ENCODE data around the gene FAM174C.

Gene FAM174C

DNA sequence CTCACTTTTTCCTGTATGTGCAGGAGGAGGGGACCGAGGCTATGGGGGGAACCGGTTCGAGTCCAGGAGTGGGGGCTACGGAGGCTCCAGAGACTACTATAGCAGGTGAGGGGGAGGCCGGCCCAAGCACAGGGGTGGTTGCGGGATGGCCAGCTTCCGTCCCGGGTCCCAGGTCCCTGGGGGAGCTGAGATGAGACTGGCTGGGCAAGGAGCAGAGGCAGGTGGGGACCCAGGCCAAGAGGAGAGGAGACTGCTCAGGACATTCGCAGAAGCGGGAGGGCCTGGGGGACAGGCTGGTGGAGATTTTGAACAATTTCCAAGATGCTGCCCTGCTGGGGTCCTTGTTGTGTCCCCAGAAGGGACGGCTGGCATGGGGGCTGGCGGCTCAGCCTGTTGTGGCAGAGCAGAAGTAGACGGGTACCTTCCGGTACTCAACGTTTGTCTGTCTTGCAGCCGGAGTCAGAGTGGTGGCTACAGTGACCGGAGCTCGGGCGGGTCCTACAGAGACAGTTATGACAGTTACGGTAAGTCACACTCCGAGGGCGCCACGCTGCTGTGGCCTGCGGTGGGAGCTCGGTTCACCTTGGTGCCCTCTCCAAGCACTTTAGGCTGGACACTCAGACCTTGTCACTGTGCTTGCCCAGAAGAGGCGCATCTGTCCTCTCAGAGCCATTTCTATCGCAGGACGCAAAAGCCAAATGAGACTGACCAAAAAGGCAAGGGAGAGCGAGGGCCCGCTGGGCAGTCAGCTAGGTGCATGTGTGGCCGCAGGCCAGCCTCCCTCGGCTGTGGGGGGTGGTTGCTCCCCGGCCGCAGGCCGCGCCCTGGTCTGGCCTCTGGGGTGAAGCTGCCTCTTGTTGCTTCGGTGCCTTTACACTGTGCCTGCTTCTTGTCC, 3.6 kb upstream of the FAM174C start:
- DNase-seq (ENCODE audit: extremely low read depth in 1 of 2, low read depth in 1 of 2): no peak

- DNase-seq (ENCODE audit: extremely low read depth in 1 of 2, low read depth in 1 of 2): no peak
These were observed 2.7 kb upstream of the FAM174C start for GRCh38 chr19:1272423-1273262.

DNA sequence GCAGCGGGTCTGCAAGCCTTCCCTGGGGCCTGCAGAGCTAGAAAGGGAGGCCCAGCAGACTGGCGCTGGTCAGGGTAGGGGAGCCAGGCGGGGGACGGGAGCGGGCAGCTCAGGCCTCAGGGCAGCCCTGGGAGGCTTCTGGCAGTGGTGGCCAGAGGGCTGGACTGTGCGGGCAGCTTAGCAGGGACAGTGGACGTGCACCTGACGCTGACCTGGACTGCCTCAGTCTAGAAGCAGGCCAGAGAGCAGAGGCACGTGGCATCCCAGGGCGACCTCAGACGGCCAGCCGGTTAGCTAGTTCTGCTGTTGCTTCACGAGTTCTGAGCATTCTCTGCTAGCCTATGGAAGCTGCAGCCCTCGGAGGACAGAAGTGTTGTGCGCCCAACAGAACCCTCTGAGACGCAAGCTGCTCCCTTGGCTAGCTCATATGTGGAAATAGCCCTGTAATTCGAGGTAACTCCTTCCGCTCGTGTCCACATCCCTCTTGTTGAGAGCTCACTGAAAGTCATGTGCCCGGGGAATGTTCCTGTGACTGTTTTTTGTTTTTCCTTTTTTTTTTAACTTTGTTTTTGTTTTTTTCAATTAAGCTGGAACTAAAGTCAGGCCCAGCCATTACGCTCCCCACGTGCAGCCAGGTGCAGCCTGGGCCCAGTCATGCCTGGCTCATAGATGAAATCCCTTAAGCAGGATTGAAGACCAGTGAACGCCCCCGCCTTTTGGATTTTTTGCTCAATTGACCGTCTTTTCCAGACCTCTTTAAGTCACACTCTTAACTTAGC, 1.9 kb upstream of the FAM174C start:
- no peak for DNase-seq (ENCODE audit: extremely low read depth in 1 of 2, low read depth in 1 of 2)

DNA sequence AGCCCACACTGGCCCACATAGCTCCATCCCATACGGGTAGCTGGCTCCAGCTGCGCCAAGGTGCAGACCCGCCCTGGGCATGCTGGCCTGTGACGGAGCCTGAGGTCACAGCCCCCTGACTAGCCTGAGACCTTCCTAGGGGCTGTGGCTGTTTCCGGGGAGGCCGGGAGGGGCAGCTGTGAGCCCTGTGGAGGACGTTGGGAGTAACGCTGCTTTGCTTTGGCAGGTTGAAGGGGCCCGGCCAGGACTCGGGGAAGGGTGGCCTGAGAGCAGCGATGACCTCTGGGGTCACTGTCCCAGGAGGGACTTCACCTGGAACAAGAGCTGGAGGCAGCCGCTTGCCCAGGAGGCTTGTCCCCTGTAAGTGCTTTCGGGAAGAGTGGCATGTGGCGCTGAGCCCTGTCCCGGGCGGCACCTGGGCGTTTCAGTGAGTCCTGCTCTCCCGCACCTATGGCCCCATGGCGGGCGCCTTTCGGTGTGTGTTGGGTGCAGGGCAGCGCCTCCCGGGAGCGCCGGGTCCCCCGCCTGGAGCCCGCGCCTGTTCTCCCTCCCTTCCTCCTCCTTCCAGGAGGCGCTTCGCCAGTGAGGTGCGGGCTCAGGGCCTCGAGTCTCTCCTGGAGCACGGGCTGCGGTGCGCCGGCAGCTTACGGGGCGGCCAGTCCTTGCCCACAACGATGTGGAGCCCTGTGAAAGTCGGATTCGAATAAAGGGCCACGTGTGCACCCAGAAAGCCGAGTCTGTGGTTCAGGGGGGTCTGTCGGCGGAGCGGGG, 1.1 kb upstream of the FAM174C start:
- no peak for DNase-seq (ENCODE audit: extremely low read depth in 1 of 2, low read depth in 1 of 2)

GRCh38 chr19:1274852-1275259, 474 bp upstream of the FAM174C start:
- no peak for DNase-seq (ENCODE audit: extremely low read depth in 1 of 2, low read depth in 1 of 2)

DNA sequence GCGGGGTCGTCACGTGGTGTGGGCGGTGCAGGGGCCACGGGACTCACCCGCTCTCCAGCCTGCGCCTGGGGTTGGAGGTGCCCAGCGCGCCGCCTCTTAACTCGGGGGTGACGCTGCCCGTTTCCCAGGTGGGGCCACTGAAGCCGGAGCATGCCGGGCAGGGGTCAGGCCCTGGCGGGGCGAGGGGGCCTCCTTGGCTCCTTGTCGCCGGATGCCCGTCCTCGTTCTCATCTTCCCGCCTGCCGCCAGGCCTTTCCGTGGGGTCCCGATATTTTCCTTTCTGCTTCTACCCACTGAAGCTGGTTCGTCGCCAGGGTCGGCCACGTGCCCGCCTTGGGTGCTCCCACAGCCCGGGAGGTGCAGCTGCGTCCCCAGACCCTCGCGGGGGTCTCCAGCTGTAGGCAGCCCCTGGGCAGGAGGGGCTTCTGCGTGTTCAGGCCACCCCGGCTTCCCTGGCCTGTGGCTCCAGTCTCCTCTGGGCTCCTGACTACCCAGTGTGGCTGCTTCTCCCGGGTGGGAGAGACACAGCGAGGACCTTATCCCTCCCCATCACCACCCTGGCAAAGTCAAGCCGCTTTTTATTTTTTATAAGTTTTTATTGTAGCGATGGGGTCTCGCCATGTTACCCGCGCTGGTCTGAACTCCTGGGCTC, 772 bp downstream of the FAM174C start:
- no peak for DNase-seq (ENCODE audit: extremely low read depth in 1 of 2, low read depth in 1 of 2)

DNA sequence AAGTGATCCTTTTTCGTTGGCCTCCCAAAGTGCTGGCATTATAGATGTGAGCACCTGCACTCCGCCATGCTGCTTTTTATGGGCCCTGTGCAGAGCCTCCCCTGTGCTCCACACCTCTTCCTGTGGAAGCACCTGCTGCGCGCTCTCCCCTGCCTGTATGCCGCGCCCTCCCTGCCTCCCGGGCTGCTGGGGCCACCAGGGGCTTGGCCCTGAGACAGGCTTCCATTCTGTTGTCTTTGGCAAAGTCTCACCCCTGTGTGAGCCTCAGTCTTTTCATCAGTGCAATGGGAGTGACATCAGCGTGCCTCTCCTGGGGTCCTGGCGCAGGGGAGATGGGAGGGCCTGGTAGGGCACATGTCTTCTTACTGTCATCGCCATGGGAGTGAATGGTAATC, 1.3 kb downstream of the FAM174C start:
- DNase-seq (ENCODE audit: extremely low read depth in 1 of 2, low read depth in 1 of 2): no peak

- DNase-seq (ENCODE audit: extremely low read depth in 1 of 2, low read depth in 1 of 2): no peak
These were observed 1.7 kb downstream of the FAM174C start for GRCh38 chr19:1277061-1277460.

- no peak for DNase-seq (ENCODE audit: extremely low read depth in 1 of 2, low read depth in 1 of 2)
These were observed 2.7 kb downstream of the FAM174C start for GRCh38 chr19:1278074-1278473.

- DNase-seq (ENCODE audit: extremely low read depth in 1 of 2, low read depth in 1 of 2): no peak
These were observed 3.7 kb downstream of the FAM174C start for GRCh38 chr19:1278713-1279660.

DNA sequence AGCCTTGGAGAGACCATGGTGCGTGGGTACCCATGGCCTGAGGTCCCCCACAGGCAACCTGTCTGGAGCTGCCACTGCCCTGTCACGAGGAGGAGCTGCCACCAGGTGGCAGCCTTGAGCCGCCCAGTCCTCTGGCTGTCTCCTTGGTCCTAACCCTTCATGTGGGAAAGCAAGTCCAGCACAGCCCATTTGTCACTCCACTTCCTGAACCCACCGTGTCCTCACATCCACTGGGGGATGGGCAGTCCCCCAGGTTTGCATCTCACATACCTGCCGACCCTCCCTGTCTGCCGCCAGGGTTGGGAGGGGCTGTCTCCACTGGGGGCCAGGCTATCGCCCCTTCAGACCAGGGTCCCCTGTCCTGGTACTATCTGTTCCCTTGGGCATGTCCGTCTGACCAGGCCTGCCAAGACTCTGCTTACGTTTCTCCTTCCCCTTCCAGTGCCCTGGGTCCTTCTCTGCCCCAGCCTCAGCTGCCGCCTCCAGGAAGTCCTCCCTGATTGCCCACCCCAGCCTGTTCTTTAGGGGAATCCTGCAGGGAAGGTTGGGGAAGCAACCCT, 4.5 kb downstream of the FAM174C start:
- DNase-seq (ENCODE audit: extremely low read depth in 1 of 2, low read depth in 1 of 2): peak; percentile 62 to 63

GRCh38 chr19:1280636-1281568, 5.6 kb downstream of the FAM174C start:
- no peak for DNase-seq (ENCODE audit: extremely low read depth in 1 of 2, low read depth in 1 of 2)

GRCh38 chr19:1281569-1282287, 6.4 kb downstream of the FAM174C start:
- DNase-seq (ENCODE audit: extremely low read depth in 1 of 2, low read depth in 1 of 2): no peak

- no peak for DNase-seq (ENCODE audit: extremely low read depth in 1 of 2, low read depth in 1 of 2)
These were observed 7.4 kb downstream of the FAM174C start for GRCh38 chr19:1282588-1283206.

DNA sequence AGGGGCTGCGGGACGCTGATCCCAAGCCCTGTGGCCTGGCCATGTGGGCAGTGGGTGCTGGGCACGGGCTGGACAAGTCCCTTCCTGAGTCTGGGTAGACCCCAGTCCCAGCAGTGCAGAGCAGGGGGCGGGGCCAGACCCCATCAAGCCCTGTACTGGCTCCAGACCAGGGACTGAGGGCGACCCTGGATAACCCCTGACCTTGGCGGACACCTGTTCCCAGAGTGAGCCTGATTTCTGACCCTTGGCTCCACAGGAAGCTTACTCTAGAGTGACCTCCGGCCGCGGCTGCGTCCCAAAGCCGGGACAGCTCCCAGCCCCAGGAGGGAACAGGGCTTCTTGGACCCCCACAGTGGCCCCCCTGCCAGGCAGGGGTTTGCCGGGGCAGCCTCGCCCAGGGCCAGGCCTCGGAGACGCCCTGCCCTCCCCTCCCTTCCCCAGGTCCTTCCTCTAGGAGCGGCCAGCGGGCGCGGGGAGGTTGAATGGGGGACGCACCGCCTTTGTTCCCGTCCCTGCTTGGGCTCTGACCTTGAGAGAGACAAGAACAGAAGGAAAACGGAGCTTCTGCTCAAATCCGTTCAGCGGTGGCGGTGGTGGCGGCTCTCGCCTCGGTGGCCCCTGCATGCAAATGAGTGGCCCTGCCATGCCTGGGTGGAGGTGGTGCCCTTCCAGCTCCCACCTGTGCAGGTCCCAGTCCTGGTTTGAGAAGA, 8.0 kb downstream of the FAM174C start:
- no peak for DNase-seq (ENCODE audit: extremely low read depth in 1 of 2, low read depth in 1 of 2)

DNA sequence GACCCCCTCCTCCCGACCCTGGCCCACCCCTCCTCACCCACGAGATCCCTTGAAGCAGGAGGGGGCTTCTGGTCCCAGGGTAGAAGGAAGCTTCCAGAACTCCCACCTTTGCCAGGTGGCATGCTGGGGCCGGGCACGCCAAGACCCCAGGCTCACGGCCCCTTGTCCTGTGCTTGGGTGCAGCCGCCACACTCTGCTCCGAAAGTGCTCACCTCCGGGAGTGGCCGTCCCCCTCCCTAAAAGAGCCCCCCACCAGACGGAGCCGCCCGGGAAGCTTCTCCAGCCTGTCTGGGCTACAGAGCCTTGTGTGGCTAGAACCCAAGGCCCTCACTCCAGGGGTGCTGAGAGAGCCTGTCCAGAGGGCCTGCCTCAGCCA, 8.6 kb downstream of the FAM174C start:
- DNase-seq (ENCODE audit: extremely low read depth in 1 of 2, low read depth in 1 of 2): no peak

Data from stimulated activated CD8-positive, alpha-beta memory T cell treated with anti-CD3 and anti-CD28 coated beads, Interleukin-7, amount 100 ng/mL, for 48 hours (primary cell).